NCI-H82 treated with DMSO at 0.1 percent for 48 hours (cell line): ENCODE data around the gene PIP5K1C.

Experiments used
- DNase-seq: peaks from one replicate; lab custom pipeline; 2025; ENCODE audit not compliant: unreplicated experiment; lab: John Stamatoyannopoulos, UW

PIP5K1C gene

GRCh38 chr19:3695986-3696659 is 4.1 kb downstream of the PIP5K1C start:
- no peak for DNase-seq

GRCh38 chr19:3695124-3695733 is 5.0 kb downstream of the PIP5K1C start:
- DNase-seq: no peak

- DNase-seq: no peak
Observed at GRCh38 chr19:3694361-3695123, 5.7 kb downstream of the PIP5K1C start.

GRCh38 chr19:3693025-3693925 is 7.0 kb downstream of the PIP5K1C start:
- DNase-seq: peak; percentile 64

GRCh38 chr19:3692141-3693024 is 7.9 kb downstream of the PIP5K1C start:
- DNase-seq: no peak

GRCh38 chr19:3691726-3692125 is 8.5 kb downstream of the PIP5K1C start:
- no peak for DNase-seq

GRCh38 chr19:3691372-3691716 is 8.9 kb downstream of the PIP5K1C start:
- no peak for DNase-seq

- no peak for DNase-seq
Observed at GRCh38 chr19:3690551-3691371, 9.5 kb downstream of the PIP5K1C start.

GRCh38 chr19:3687774-3688706 is 12.2 kb downstream of the PIP5K1C start:
- no peak for DNase-seq

GRCh38 chr19:3687393-3687773 is 12.9 kb downstream of the PIP5K1C start:
- DNase-seq: no peak

GRCh38 chr19:3684817-3685410 is 15.4 kb downstream of the PIP5K1C start:
- DNase-seq: no peak

GRCh38 chr19:3684054-3684816 is 16.0 kb downstream of the PIP5K1C start:
- DNase-seq: no peak

- DNase-seq: no peak
Observed at GRCh38 chr19:3683405-3684053, 16.7 kb downstream of the PIP5K1C start.

- no peak for DNase-seq
Observed at GRCh38 chr19:3682741-3683404, 17.4 kb downstream of the PIP5K1C start.

- no peak for DNase-seq
Observed at GRCh38 chr19:3682286-3682685, 18.0 kb downstream of the PIP5K1C start.

- DNase-seq: no peak
Observed at GRCh38 chr19:3680939-3681338, 19.3 kb downstream of the PIP5K1C start.
